H1 (cell line): ENCODE measurements around the gene RBBP8. TPM values are rescaled to one million over a fixed set of nuclear protein-coding genes. Genes with fewer than 3 reads are reported as not detected.

Source experiments
- BCL11A ChIP-seq, 2 experiments: IDR thresholded peaks; one replicate each; pipeline ENCODE4 v1.6.1; 2011; ENCODE audit warnings: low read depth in 2 of 2, low read length in 2 of 2, mild to moderate bottlenecking in 2 of 2
- CBX5 ChIP-seq: fragments of 300-800, 300-1000 bp; sonication (generic); IDR thresholded peaks from 2 replicates; pipeline ENCODE4 v1.7.1; 2016; ENCODE audit warnings: antibody characterized with exemption, low read length, low read depth
- CTCF ChIP-seq, 3 experiments: IDR thresholded peaks; 1 replicate in 2 of 3; 2 replicates in 1 of 3; pipeline versions ENCODE4 v1.5.1 to v1.6.1; 2011; ENCODE audit warnings: low read length in 3 of 3, mild to moderate bottlenecking in 3 of 3, inconsistent platforms in 2 of 3, low read depth in 1 of 3, moderate library complexity in 1 of 3; ENCODE audit not compliant: insufficient read depth in 1 of 3; ENCODE audit errors: control extremely low read depth in 1 of 3
- FOSL1 ChIP-seq: IDR thresholded peaks from 2 replicates; pipeline ENCODE4 v1.6.1; 2011; ENCODE audit warnings: mild to moderate bottlenecking, low read depth, low read length, moderate library complexity; ENCODE audit not compliant: insufficient read depth
- GABPA ChIP-seq: IDR thresholded peaks from 2 replicates; pipeline ENCODE4 v1.6.1; 2011; ENCODE audit warnings: mild to moderate bottlenecking, low read length, moderate library complexity, borderline replicate concordance; ENCODE audit not compliant: insufficient read depth
- HDAC2 ChIP-seq, 2 experiments: fragments of 300-600 bp in 1 of 2; sonication (generic) in 1 of 2; IDR thresholded peaks; 2 replicates each; pipeline ENCODE4 v1.6.1; 2011 to 2012; ENCODE audit warnings: low read depth in 2 of 2, low read length in 2 of 2, mild to moderate bottlenecking in 2 of 2, moderate library complexity in 2 of 2, borderline replicate concordance in 1 of 2, inconsistent platforms in 1 of 2
- MAX ChIP-seq: IDR thresholded peaks from 2 replicates; pipeline ENCODE4 v1.6.1; 2012; ENCODE audit warnings: inconsistent platforms
- RAD21 ChIP-seq, 2 experiments: IDR thresholded peaks in 1 of 2; conservative IDR thresholded peaks in 1 of 2; 2 replicates each; pipeline ENCODE4 v1.6.1; 2011; ENCODE audit warnings: low read depth in 2 of 2, low read length in 2 of 2, improper control_type of control experiment in 1 of 2, inconsistent platforms in 1 of 2, mild to moderate bottlenecking in 1 of 2, moderate library complexity in 1 of 2
- polyA plus RNA-seq, 7 experiments: library from polyadenylated mRNA; depleted of rRNA in 3 of 7; stranded (reverse) in 5 of 7; unstranded in 2 of 7; fragments of >200 nt in 5 of 7; fragments of 200-250 nt in 2 of 7; gene quantifications; 1 replicate in 5 of 7; 2 replicates in 1 of 7; 4 replicates in 1 of 7; pipeline versions ENCODE4 v1.2.1 to v1.2.3, GENCODE V29; 2011 to 2013; ENCODE audit warnings: missing spikeins in 2 of 7, mixed read lengths in 2 of 7
- total RNA-seq: library from RNA; stranded (reverse); fragmentation: NEBNext Ultra II Directional; extraction: Animal tissue kit (Norgen Biotek cat#: 25700); gene quantifications from 2 replicates; pipeline ENCODE4 v1.2.1, GENCODE V29; 2021

The RBBP8 gene
- total and polyA plus RNA-seq, 2 of the 8 experiments (the other 6 are each of a cell fraction or from before 2014, with no cell fraction given), result 16.1 to 65.8 TPM

GRCh38 chr18:23059541-23060465 lies 126.7 kb downstream of the RBBP8 start (continued):
- TF ChIP-seq CTCF (IDR thresholded peaks at IDR 0.05; ENCODE audit: control extremely low read depth in 1 of 3, insufficient read depth in 1 of 3, low read depth in 1 of 3, low read length in 3 of 3), result 0 out of 4 replicates have a peak, but pooled peaks of 1 of the 3 experiments have one; percentile 3
- TF ChIP-seq CBX5, result no peak
- no peak for TF ChIP-seq HDAC2 (IDR thresholded peaks at IDR 0.05; ENCODE audit: borderline replicate concordance in 1 of 2, low read depth in 2 of 2, low read length in 2 of 2)
- no peak for TF ChIP-seq MAX
- peak in 1 of 2 experiments; percentile 22; a peak in 1 of 4 replicates for TF ChIP-seq RAD21 (IDR thresholded peaks at IDR 0.05 in 1 of 2, conservative IDR thresholded peaks at IDR 0.05 in 1 of 2; ENCODE audit: low read depth in 2 of 2, low read length in 2 of 2)
- no peak for TF ChIP-seq BCL11A (IDR thresholded peaks at IDR 0.05; ENCODE audit: low read depth in 2 of 2, low read length in 2 of 2)
- TF ChIP-seq GABPA, result no peak
- TF ChIP-seq FOSL1, result no peak
- TF ChIP-seq, all 59 proteins: peak for 2
